Smooth muscle cell (in vitro differentiated cells): Measurements from ENCODE around the gene CAST. TPM values are rescaled to one million over a fixed set of nuclear protein-coding genes. Genes with fewer than 3 reads are reported as not detected.

Experiments
- DNase-seq: peaks from one replicate; lab custom pipeline; 2025; ENCODE audit not compliant: unreplicated experiment; lab: John Stamatoyannopoulos, UW
- H2AFZ ChIP-seq: fragments of 200-600 bp; sonication (generic); 2 replicates; pipeline ENCODE4 v1.6.0; 2016; ENCODE audit warnings: antibody characterized with exemption, low read depth, mild to moderate bottlenecking
- H3F3A ChIP-seq: fragments of 200-600 bp; sonication (generic); 2 replicates; pipeline ENCODE4 v1.6.0; 2017; ENCODE audit warnings: antibody characterized with exemption, low read depth
- H3K27ac ChIP-seq: fragments of 200-600 bp; sonication (generic); 2 replicates; pipeline ENCODE4 v1.5.1; 2016; ENCODE audit warnings: low read depth, mild to moderate bottlenecking
- H3K27me3 ChIP-seq: fragments of 200-600 bp; sonication (generic); 2 replicates; pipeline ENCODE4 v1.6.1; 2016; ENCODE audit warnings: low read depth, mild to moderate bottlenecking
- H3K36me3 ChIP-seq: fragments of 200-600 bp; sonication (generic); 2 replicates; pipeline ENCODE4 v1.5.1; 2016; ENCODE audit warnings: low read depth
- H3K4me1 ChIP-seq: fragments of 200-600 bp; sonication (generic); 2 replicates; pipeline ENCODE4 v1.5.1; 2016; ENCODE audit warnings: low read depth
- H3K4me2 ChIP-seq: fragments of 200-600 bp; sonication (generic); 2 replicates; pipeline ENCODE4 v1.6.0; 2016; ENCODE audit warnings: mild to moderate bottlenecking
- H3K4me3 ChIP-seq: fragments of 200-600 bp; sonication (generic); 2 replicates; pipeline ENCODE4 v1.5.1; 2016; ENCODE audit warnings: mild to moderate bottlenecking
- H3K79me2 ChIP-seq: fragments of 200-600 bp; sonication (generic); 2 replicates; pipeline ENCODE4 v1.6.0; 2016; ENCODE audit warnings: low read depth, mild to moderate bottlenecking
- H3K9ac ChIP-seq: fragments of 200-600 bp; sonication (generic); 2 replicates; pipeline ENCODE4 v1.6.0; 2016; ENCODE audit warnings: low read depth
- H3K9me3 ChIP-seq: fragments of 200-600 bp; sonication (generic); replicated peaks from 2 replicates; pipeline ENCODE4 v1.5.1; 2016; ENCODE audit warnings: low read depth
- H4K20me1 ChIP-seq: fragments of 200-600 bp; sonication (generic); 2 replicates; pipeline ENCODE4 v1.6.0; 2016; ENCODE audit warnings: low read depth
- CTCF ChIP-seq: fragments of 200-600 bp; sonication (generic); IDR thresholded peaks from 2 replicates; pipeline ENCODE4 v1.5.1; 2017; ENCODE audit warnings: borderline replicate concordance, mild to moderate bottlenecking, antibody characterized with exemption; ENCODE audit not compliant: insufficient read depth, poor library complexity, severe bottlenecking
- WGBS: methylation state at CpG from one replicate; pipeline ENCODE4 v1.1.7; 2016; ENCODE audit warnings: low lambda C conversion rate; 5-methylcytosine and 5-hydroxymethylcytosine counted together
- polyA plus RNA-seq: library from polyadenylated mRNA; unstranded; fragments of >200 nt; fragmentation: Nextera tagmentation; extraction: Ambion mirVana; gene quantifications from 2 replicates; pipeline ENCODE4 v1.2.1, GENCODE V29; 2016
- total RNA-seq: library from RNA; depleted of rRNA; stranded (reverse); fragments of >200 nt; gene quantifications from 2 replicates; pipeline ENCODE4 v1.2.3, GENCODE V29; 2014

Gene CAST
- total and polyA plus RNA-seq, 2 experiments from 2014 or later, result 76.2 to 189 TPM

DNA sequence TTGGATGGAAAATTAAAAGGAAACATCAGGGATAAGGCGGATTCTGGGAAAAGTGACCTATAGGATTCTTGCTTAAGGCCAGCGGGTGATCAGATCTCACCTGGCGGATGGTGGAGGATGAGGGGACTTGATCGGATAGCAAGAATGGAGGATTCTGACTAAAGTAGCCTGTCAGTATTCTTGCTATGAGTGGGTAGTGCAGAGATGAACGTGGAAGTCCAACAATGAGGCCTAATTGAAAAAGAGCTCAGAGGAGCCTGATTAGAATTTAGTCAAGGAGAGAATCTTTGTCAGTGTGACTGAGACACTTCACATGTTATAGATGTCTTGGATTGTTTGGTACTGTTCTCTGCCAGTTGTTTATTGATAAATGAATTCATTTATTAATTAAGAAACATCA, 24.9 kb downstream of the CAST start:
- H3K79me2 ChIP-seq, result peaks cover 27% of the 10 kb centered on the region
- no peak overlapping the region for H3K4me3 ChIP-seq
- no peak overlapping the region for H3K27ac ChIP-seq
- no peaks in the 10 kb centered on the region for H3K36me3 ChIP-seq
- no peak for TF ChIP-seq CTCF
- H3F3A ChIP-seq, result no peaks in the 10 kb centered on the region
- no peaks in the 10 kb centered on the region for H3K27me3 ChIP-seq
- no peak overlapping the region for H2AFZ ChIP-seq
- H3K9me3 ChIP-seq, result no peaks in the 10 kb centered on the region
- no peak for DNase-seq
- H3K4me1 ChIP-seq, result no peaks in the 10 kb centered on the region
- no peak overlapping the region for H3K9ac ChIP-seq
- H4K20me1 ChIP-seq, result peaks cover 31% of the 10 kb centered on the region
- no peak overlapping the region for H3K4me2 ChIP-seq
- WGBS, result 95% methylated on average over 5 of the region's 5 CpGs

- no peak for DNase-seq
- Histone ChIP-seq H3K4me2 (peak overlapping the region; percentile 63), H3K27ac (no peak overlapping the region), H3K4me3 (peak overlapping the region; percentile 22), H3K27me3 (no peaks in the 10 kb centered on the region), H3K4me1 (no peaks in the 10 kb centered on the region), H3K79me2 (peaks cover 27% of the 10 kb centered on the region), H2AFZ (no peak overlapping the region), H3F3A (no peaks in the 10 kb centered on the region), H3K9me3 (no peaks in the 10 kb centered on the region), H3K36me3 (no peaks in the 10 kb centered on the region), H3K9ac (no peak overlapping the region), H4K20me1 (peaks cover 25% of the 10 kb centered on the region)
- 59% methylated on average over 5 of the region's 5 CpGs for WGBS
- peak; percentile 51 for TF ChIP-seq CTCF
Measured at GRCh38 chr5:96687812-96688453, 25.8 kb downstream of the CAST start.

DNA sequence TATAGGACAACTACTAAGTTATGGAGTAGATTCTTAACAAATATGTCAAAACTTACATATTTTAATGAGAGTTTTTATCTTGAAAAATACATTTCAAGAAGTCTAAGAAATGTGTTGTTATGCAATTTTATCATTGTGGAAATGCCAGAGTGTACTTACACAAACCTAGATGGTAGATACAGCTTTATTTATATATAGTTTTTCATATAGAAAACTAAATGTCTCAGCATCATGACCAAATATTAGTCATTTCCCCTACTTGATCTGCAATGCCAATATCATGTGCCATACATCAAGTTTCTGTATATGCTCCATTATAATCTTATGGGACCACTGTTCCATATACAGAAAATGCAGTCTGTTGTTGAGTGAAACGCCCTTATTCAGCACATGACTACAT, 28.7 kb downstream of the CAST start:
- Histone ChIP-seq H3K4me3 (no peak overlapping the region), H3K9ac (no peak overlapping the region), H3K27me3 (no peaks in the 10 kb centered on the region), H3K79me2 (peaks cover 18% of the 10 kb centered on the region), H3F3A (no peaks in the 10 kb centered on the region), H4K20me1 (peaks cover 18% of the 10 kb centered on the region), H3K9me3 (no peaks in the 10 kb centered on the region), H2AFZ (no peak overlapping the region), H3K36me3 (no peaks in the 10 kb centered on the region), H3K4me1 (no peaks in the 10 kb centered on the region), H3K27ac (no peak overlapping the region), H3K4me2 (no peak overlapping the region)
- 96% methylated on average over 1 of the region's 1 CpG for WGBS
- DNase-seq, result no peak
- no peak for TF ChIP-seq CTCF
